ENCODE data around the gene CDYL.

Gene CDYL

DNA sequence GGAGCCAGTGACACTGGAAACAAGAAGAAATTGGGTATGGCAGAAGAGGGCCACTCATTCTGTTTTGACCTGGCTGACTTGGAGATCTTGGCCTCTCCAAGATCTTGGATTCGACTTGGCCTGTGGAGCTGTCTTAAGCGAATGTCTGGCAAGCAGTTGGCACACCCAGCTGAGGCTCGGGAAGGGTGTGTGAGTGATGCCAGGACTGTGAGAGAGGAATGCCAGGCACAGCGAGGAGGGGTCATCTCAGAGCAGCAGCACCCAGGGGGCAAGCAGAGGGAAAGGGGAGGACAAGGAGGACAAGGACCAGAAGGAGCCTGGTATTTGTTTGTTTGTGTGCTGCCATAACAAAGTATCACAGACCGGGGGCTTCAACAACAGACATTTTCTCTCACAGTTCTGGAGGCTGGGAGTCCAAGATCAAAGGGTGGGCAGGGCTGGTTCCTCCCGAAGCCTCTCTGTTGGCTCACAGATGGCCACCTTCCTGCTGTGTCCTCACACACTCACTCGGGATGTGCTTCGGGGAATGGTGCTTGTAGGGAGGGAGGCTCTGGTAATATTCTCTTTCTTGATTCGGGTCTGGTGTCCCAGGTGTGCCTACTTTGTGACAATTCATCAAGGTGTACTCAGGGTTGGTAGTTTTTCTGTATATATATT is 194.7 kb downstream of the CDYL start:
- no peaks in the 10 kb centered on the region for H3K27me3 ChIP-seq (ENCODE audit: insufficient read depth, low read length)
- H3K9me3 ChIP-seq (ENCODE audit: insufficient read depth, low read depth, low read length): no peaks in the 10 kb centered on the region
- H3K27ac ChIP-seq (ENCODE audit: low read depth, low read length): no peak overlapping the region
- H3K9ac ChIP-seq (ENCODE audit: low read depth, low read length): no peak overlapping the region
- peaks cover 19% of the 10 kb centered on the region for H3K4me1 ChIP-seq (ENCODE audit: insufficient read depth, low read length)
- WGBS: 73% methylated on average over 8 of the region's 9 CpGs
- H3K36me3 ChIP-seq (ENCODE audit: insufficient read depth, low read length): no peaks in the 10 kb centered on the region
- no peak overlapping the region for H3K4me3 ChIP-seq (ENCODE audit: low read length)

- Histone ChIP-seq H3K4me3 (ENCODE audit: low read length) (no peak overlapping the region), H3K27me3 (ENCODE audit: insufficient read depth, low read length) (no peaks in the 10 kb centered on the region), H3K9me3 (ENCODE audit: insufficient read depth, low read depth, low read length) (0 out of 2 replicates have a peak, but pooled peaks cover 2% of the 10 kb centered on the region), H3K27ac (ENCODE audit: low read depth, low read length) (no peak overlapping the region), H3K36me3 (ENCODE audit: insufficient read depth, low read length) (no peaks in the 10 kb centered on the region), H3K9ac (ENCODE audit: low read depth, low read length) (no peak overlapping the region), H3K4me1 (ENCODE audit: insufficient read depth, low read length) (peaks cover 19% of the 10 kb centered on the region)
- 83% methylated on average over 7 of the region's 7 CpGs for WGBS
Observed at GRCh38 chr6:4971851-4972250, 195.6 kb downstream of the CDYL start.

- 93% methylated on average over 10 of the region's 10 CpGs for WGBS
- Histone ChIP-seq H3K4me3 (ENCODE audit: low read length) (no peak overlapping the region), H3K27ac (ENCODE audit: low read depth, low read length) (no peak overlapping the region), H3K27me3 (ENCODE audit: insufficient read depth, low read length) (no peaks in the 10 kb centered on the region), H3K9me3 (ENCODE audit: insufficient read depth, low read depth, low read length) (0 out of 2 replicates have a peak, but pooled peaks cover 3% of the 10 kb centered on the region), H3K36me3 (ENCODE audit: insufficient read depth, low read length) (no peaks in the 10 kb centered on the region), H3K4me1 (ENCODE audit: insufficient read depth, low read length) (peaks cover 19% of the 10 kb centered on the region), H3K9ac (ENCODE audit: low read depth, low read length) (no peak overlapping the region)
Observed at GRCh38 chr6:4972438-4972837, 196.2 kb downstream of the CDYL start.

- Histone ChIP-seq H3K9ac (ENCODE audit: low read depth, low read length) (peak overlapping the region; percentile 54; the same call in 1 of the 2 replicates), H3K36me3 (ENCODE audit: insufficient read depth, low read length) (no peaks in the 10 kb centered on the region), H3K27ac (ENCODE audit: low read depth, low read length) (no peak overlapping the region; the same call in 1 of the 2 replicates), H3K4me3 (ENCODE audit: low read length) (no peak overlapping the region), H3K9me3 (ENCODE audit: insufficient read depth, low read depth, low read length) (0 out of 2 replicates have a peak, but pooled peaks cover 3% of the 10 kb centered on the region), H3K4me1 (ENCODE audit: insufficient read depth, low read length) (peaks cover 19% of the 10 kb centered on the region), H3K27me3 (ENCODE audit: insufficient read depth, low read length) (no peaks in the 10 kb centered on the region)
- WGBS: 95% methylated on average over 12 of the region's 13 CpGs
Observed at GRCh38 chr6:4973415-4973814, 197.2 kb downstream of the CDYL start.

- no peaks in the 10 kb centered on the region for H3K36me3 ChIP-seq (ENCODE audit: insufficient read depth, low read length)
- peak overlapping the region; percentile 54; the same call in 1 of the 2 replicates for H3K9ac ChIP-seq (ENCODE audit: low read depth, low read length)
- WGBS: 39% methylated on average over 14 of the region's 14 CpGs
- no peak overlapping the region for H3K4me3 ChIP-seq (ENCODE audit: low read length)
- H3K9me3 ChIP-seq (ENCODE audit: insufficient read depth, low read depth, low read length): peaks cover 7% of the 10 kb centered on the region; the same call in 1 of the 2 replicates
- H3K27me3 ChIP-seq (ENCODE audit: insufficient read depth, low read length): no peaks in the 10 kb centered on the region
- peak overlapping the region; percentile 70 for H3K27ac ChIP-seq (ENCODE audit: low read depth, low read length)
- peaks cover 19% of the 10 kb centered on the region for H3K4me1 ChIP-seq (ENCODE audit: insufficient read depth, low read length)
Observed at GRCh38 chr6:4973982-4974745, 198.0 kb downstream of the CDYL start.

GRCh38 chr6:4974962-4975361 is 198.8 kb downstream of the CDYL start:
- Histone ChIP-seq H3K4me1 (ENCODE audit: insufficient read depth, low read length) (peaks cover 19% of the 10 kb centered on the region), H3K36me3 (ENCODE audit: insufficient read depth, low read length) (no peaks in the 10 kb centered on the region), H3K27ac (ENCODE audit: low read depth, low read length) (no peak overlapping the region), H3K9me3 (ENCODE audit: insufficient read depth, low read depth, low read length) (peaks cover 11% of the 10 kb centered on the region; the same call in 1 of the 2 replicates), H3K4me3 (ENCODE audit: low read length) (no peak overlapping the region), H3K27me3 (ENCODE audit: insufficient read depth, low read length) (no peaks in the 10 kb centered on the region), H3K9ac (ENCODE audit: low read depth, low read length) (no peak overlapping the region)
- WGBS: 93% methylated on average over 8 of the region's 8 CpGs

GRCh38 chr6:4975506-4975905 is 199.3 kb downstream of the CDYL start:
- WGBS: 90% methylated on average over 2 of the region's 3 CpGs
- no peaks in the 10 kb centered on the region for H3K36me3 ChIP-seq (ENCODE audit: insufficient read depth, low read length)
- H3K27ac ChIP-seq (ENCODE audit: low read depth, low read length): no peak overlapping the region
- H3K9ac ChIP-seq (ENCODE audit: low read depth, low read length): no peak overlapping the region
- H3K4me1 ChIP-seq (ENCODE audit: insufficient read depth, low read length): peaks cover 19% of the 10 kb centered on the region
- H3K9me3 ChIP-seq (ENCODE audit: insufficient read depth, low read depth, low read length): peaks cover 11% of the 10 kb centered on the region; the same call in 1 of the 2 replicates
- H3K4me3 ChIP-seq (ENCODE audit: low read length): no peak overlapping the region
- no peaks in the 10 kb centered on the region for H3K27me3 ChIP-seq (ENCODE audit: insufficient read depth, low read length)

DNA sequence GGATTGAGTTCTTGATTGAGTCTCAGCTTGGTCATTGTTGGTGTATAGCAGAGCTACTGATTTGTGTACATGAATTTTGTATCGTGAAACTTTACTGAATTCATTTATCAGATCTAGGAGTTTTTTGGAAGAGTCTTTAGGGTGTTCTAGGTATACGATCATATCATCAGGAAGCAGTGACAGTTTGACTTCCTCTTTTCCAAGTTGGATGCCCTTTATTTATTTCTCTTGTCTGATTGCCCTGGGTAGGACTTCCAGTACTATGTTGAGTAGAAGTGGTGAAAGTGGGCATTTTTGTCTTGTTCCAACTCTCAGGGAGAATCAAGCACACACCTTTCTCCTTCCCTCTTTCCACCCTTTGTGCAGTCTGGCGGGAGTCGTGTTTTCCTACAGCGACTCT is 201.3 kb downstream of the CDYL start:
- Histone ChIP-seq H3K9ac (ENCODE audit: low read depth, low read length) (no peak overlapping the region), H3K27me3 (ENCODE audit: insufficient read depth, low read length) (no peaks in the 10 kb centered on the region), H3K27ac (ENCODE audit: low read depth, low read length) (no peak overlapping the region), H3K4me3 (ENCODE audit: low read length) (no peak overlapping the region), H3K36me3 (ENCODE audit: insufficient read depth, low read length) (no peaks in the 10 kb centered on the region), H3K4me1 (ENCODE audit: insufficient read depth, low read length) (peaks cover 19% of the 10 kb centered on the region), H3K9me3 (ENCODE audit: insufficient read depth, low read depth, low read length) (peaks cover 11% of the 10 kb centered on the region; the same call in 1 of the 2 replicates)
- 95% methylated on average over 5 of the region's 5 CpGs for WGBS

DNA sequence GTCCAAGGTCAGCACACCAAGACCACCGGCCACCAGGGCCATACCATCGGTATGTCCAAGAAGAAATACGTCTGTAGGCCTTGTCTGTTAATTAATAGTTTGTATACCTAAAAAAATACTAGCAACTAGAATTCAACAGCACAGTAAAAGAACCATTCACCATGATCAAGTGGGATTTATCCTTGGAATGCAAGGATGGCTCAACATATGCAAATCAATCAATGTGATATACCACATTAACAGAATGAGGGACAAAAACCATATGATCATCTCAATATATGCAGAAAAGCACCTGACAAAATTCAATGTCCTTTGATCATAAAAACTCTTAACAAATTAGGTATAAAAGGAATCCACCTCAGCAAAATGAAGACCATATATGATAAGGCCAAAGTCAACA is 203.2 kb downstream of the CDYL start:
- H3K4me3 ChIP-seq (ENCODE audit: low read length): no peak overlapping the region
- no peaks in the 10 kb centered on the region for H3K36me3 ChIP-seq (ENCODE audit: insufficient read depth, low read length)
- peaks cover 7% of the 10 kb centered on the region for H3K4me1 ChIP-seq (ENCODE audit: insufficient read depth, low read length)
- H3K9me3 ChIP-seq (ENCODE audit: insufficient read depth, low read depth, low read length): peaks cover 11% of the 10 kb centered on the region; the same call in 1 of the 2 replicates
- 95% methylated on average over 2 of the region's 3 CpGs for WGBS
- H3K27ac ChIP-seq (ENCODE audit: low read depth, low read length): no peak overlapping the region
- H3K9ac ChIP-seq (ENCODE audit: low read depth, low read length): no peak overlapping the region
- no peaks in the 10 kb centered on the region for H3K27me3 ChIP-seq (ENCODE audit: insufficient read depth, low read length)

DNA sequence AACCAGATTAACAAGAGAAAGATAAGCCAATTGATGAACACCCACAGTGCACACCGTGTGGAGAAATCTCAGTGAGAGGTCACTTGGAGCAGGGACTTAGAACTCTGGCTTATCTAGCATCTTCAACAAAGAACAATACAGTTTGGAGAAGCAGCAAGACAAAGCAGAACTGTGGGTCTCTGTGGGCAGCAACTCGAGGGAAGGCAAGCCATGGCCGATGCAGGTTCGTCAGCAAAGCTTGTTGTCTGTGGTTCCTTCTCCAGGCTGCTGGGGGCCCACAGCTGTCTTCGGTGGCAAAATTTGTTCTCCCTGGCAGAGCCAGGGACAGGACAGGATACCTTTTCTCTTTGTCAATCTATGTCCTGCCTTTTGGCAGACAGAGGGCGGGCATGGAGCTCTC is 205.6 kb downstream of the CDYL start:
- Histone ChIP-seq H3K9me3 (ENCODE audit: insufficient read depth, low read depth, low read length) (peaks cover 10% of the 10 kb centered on the region; the same call in 1 of the 2 replicates), H3K27me3 (ENCODE audit: insufficient read depth, low read length) (no peaks in the 10 kb centered on the region), H3K9ac (ENCODE audit: low read depth, low read length) (no peak overlapping the region), H3K36me3 (ENCODE audit: insufficient read depth, low read length) (no peaks in the 10 kb centered on the region), H3K4me3 (ENCODE audit: low read length) (no peak overlapping the region), H3K27ac (ENCODE audit: low read depth, low read length) (no peak overlapping the region), H3K4me1 (ENCODE audit: insufficient read depth, low read length) (no peaks in the 10 kb centered on the region; the same call in 1 of the 2 replicates)
- 89% methylated on average over 6 of the region's 6 CpGs for WGBS

DNA sequence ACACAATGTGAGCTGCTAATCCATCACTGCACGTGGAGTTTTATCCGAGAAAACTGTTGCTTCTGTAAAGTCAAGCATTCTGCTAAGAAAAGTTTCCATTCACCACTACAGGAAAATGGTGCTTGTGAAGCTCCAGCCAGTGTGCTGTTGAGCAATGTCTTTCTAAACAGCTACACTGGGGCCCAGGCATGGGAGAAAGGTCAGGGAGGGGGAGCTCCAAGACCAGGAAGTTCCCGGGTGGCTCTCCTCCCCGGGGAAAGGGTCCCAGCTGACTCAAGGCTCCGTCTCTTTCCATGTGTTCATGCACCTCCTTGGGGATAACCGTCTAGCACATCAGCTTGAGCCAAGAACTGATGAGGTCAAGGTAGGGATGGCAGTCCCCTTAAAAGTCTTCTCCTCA is 207.1 kb downstream of the CDYL start:
- peaks cover 8% of the 10 kb centered on the region; the same call in 1 of the 2 replicates for H3K9me3 ChIP-seq (ENCODE audit: insufficient read depth, low read depth, low read length)
- H3K4me1 ChIP-seq (ENCODE audit: insufficient read depth, low read length): no peaks in the 10 kb centered on the region; the same call in 1 of the 2 replicates

More for the DNA sequence above, 207.1 kb downstream of the CDYL start:
- Histone ChIP-seq H3K9ac (ENCODE audit: low read depth, low read length) (no peak overlapping the region), H3K4me3 (ENCODE audit: low read length) (no peak overlapping the region), H3K27ac (ENCODE audit: low read depth, low read length) (no peak overlapping the region), H3K36me3 (ENCODE audit: insufficient read depth, low read length) (no peaks in the 10 kb centered on the region), H3K27me3 (ENCODE audit: insufficient read depth, low read length) (no peaks in the 10 kb centered on the region)
- WGBS: 90% methylated on average over 6 of the region's 6 CpGs

Data from HUES64 (cell line).